ENCODE data around the gene TC2N. TPM values are rescaled to one million over a fixed set of nuclear protein-coding genes. Genes with fewer than 3 reads are reported as not detected.
"Not testable (repeated sequence)": the region's sequence is repeated elsewhere in the genome, so short reads cannot be mapped to it uniquely, and the experiment has no call there.

The TC2N gene
- total RNA-seq, 1 donor, result 133 TPM

GRCh38 chr14:91749868-91750267 is 117.5 kb downstream of the TC2N start:
- no peaks in the 10 kb centered on the region for H3K9me3 ChIP-seq (ENCODE audit: low read depth, low read length)
- no peaks in the 10 kb centered on the region for H3K4me1 ChIP-seq (ENCODE audit: insufficient read depth, low read length)
- no peaks in the 10 kb centered on the region for H3K27me3 ChIP-seq (ENCODE audit: insufficient read depth, low read length)

GRCh38 chr14:91748049-91748448 is 119.3 kb downstream of the TC2N start:
- no peaks in the 10 kb centered on the region for H3K9me3 ChIP-seq (ENCODE audit: low read depth, low read length)
- H3K4me1 ChIP-seq (ENCODE audit: insufficient read depth, low read length), result no peaks in the 10 kb centered on the region

More at GRCh38 chr14:91749868-91750267, 117.5 kb downstream of the TC2N start:
- H3K4me3 ChIP-seq (ENCODE audit: low read length), result no peak overlapping the region

GRCh38 chr14:91745344-91745743 is 122.0 kb downstream of the TC2N start:
- H3K27me3 ChIP-seq (ENCODE audit: insufficient read depth, low read length), result no peaks in the 10 kb centered on the region

More at GRCh38 chr14:91748049-91748448, 119.3 kb downstream of the TC2N start:
- H3K27me3 ChIP-seq (ENCODE audit: insufficient read depth, low read length), result no peaks in the 10 kb centered on the region
- no peak overlapping the region for H3K4me3 ChIP-seq (ENCODE audit: low read length)

GRCh38 chr14:91744068-91744480 is 123.3 kb downstream of the TC2N start:
- no peaks in the 10 kb centered on the region for H3K9me3 ChIP-seq (ENCODE audit: low read depth, low read length)
- no peak overlapping the region for H3K4me3 ChIP-seq (ENCODE audit: low read length)
- H3K4me1 ChIP-seq (ENCODE audit: insufficient read depth, low read length), result no peaks in the 10 kb centered on the region
- H3K27me3 ChIP-seq (ENCODE audit: insufficient read depth, low read length), result no peaks in the 10 kb centered on the region

More at GRCh38 chr14:91745344-91745743, 122.0 kb downstream of the TC2N start:
- H3K4me1 ChIP-seq (ENCODE audit: insufficient read depth, low read length), result no peaks in the 10 kb centered on the region
- no peak overlapping the region for H3K4me3 ChIP-seq (ENCODE audit: low read length)
- no peaks in the 10 kb centered on the region for H3K9me3 ChIP-seq (ENCODE audit: low read depth, low read length)

GRCh38 chr14:91743305-91743653 is 124.1 kb downstream of the TC2N start:
- no peaks in the 10 kb centered on the region for H3K9me3 ChIP-seq (ENCODE audit: low read depth, low read length)
- no peaks in the 10 kb centered on the region for H3K27me3 ChIP-seq (ENCODE audit: insufficient read depth, low read length)
- no peaks in the 10 kb centered on the region for H3K4me1 ChIP-seq (ENCODE audit: insufficient read depth, low read length)
- no peak overlapping the region for H3K4me3 ChIP-seq (ENCODE audit: low read length)

GRCh38 chr14:91742621-91743304 is 124.6 kb downstream of the TC2N start:
- H3K9me3 ChIP-seq (ENCODE audit: low read depth, low read length), result no peaks in the 10 kb centered on the region
- no peak overlapping the region for H3K4me3 ChIP-seq (ENCODE audit: low read length)
- no peaks in the 10 kb centered on the region for H3K27me3 ChIP-seq (ENCODE audit: insufficient read depth, low read length)
- H3K4me1 ChIP-seq (ENCODE audit: insufficient read depth, low read length), result no peaks in the 10 kb centered on the region

- H3K4me3 ChIP-seq (ENCODE audit: low read length); H3K4me1 ChIP-seq (ENCODE audit: insufficient read depth, low read length); H3K27me3 ChIP-seq (ENCODE audit: insufficient read depth, low read length); H3K9me3 ChIP-seq (ENCODE audit: low read depth, low read length): not testable (repeated sequence)
These were observed 127.5 kb downstream of the TC2N start for GRCh38 chr14:91739867-91740266.

- no peaks in the 10 kb centered on the region for H3K9me3 ChIP-seq (ENCODE audit: low read depth, low read length)
- H3K4me1 ChIP-seq (ENCODE audit: insufficient read depth, low read length), result no peaks in the 10 kb centered on the region
- H3K27me3 ChIP-seq (ENCODE audit: insufficient read depth, low read length), result no peaks in the 10 kb centered on the region
- H3K4me3 ChIP-seq (ENCODE audit: low read length), result no peak overlapping the region
These were observed 129.7 kb downstream of the TC2N start for GRCh38 chr14:91737619-91738018.

- no peaks in the 10 kb centered on the region for H3K4me1 ChIP-seq (ENCODE audit: insufficient read depth, low read length)
- no peaks in the 10 kb centered on the region for H3K9me3 ChIP-seq (ENCODE audit: low read depth, low read length)
- H3K27me3 ChIP-seq (ENCODE audit: insufficient read depth, low read length), result no peaks in the 10 kb centered on the region
- no peak overlapping the region for H3K4me3 ChIP-seq (ENCODE audit: low read length)
These were observed 134.4 kb downstream of the TC2N start for GRCh38 chr14:91732859-91733477.

GRCh38 chr14:91732439-91732838 is 134.9 kb downstream of the TC2N start:
- no peak overlapping the region for H3K4me3 ChIP-seq (ENCODE audit: low read length)
- no peaks in the 10 kb centered on the region for H3K27me3 ChIP-seq (ENCODE audit: insufficient read depth, low read length)
- H3K9me3 ChIP-seq (ENCODE audit: low read depth, low read length), result no peaks in the 10 kb centered on the region
- H3K4me1 ChIP-seq (ENCODE audit: insufficient read depth, low read length), result no peaks in the 10 kb centered on the region

GRCh38 chr14:91731986-91732385 is 135.3 kb downstream of the TC2N start, which contains the start of gene CATSPERB:
Gene CATSPERB, minus strand, starts transcription at chr14:91732086. Its CDS starts 2,607 bp downstream, at chr14:91729479.
- no peak within 1 kb of the TSS for H3K4me3 ChIP-seq (ENCODE audit: low read length)
- no peaks in the 10 kb centered on the region for H3K27me3 ChIP-seq (ENCODE audit: insufficient read depth, low read length)
- no peaks in the 10 kb centered on the region for H3K4me1 ChIP-seq (ENCODE audit: insufficient read depth, low read length)

GRCh38 chr14:91731018-91731417 is 136.3 kb downstream of the TC2N start:
- H3K4me1 ChIP-seq (ENCODE audit: insufficient read depth, low read length), result no peaks in the 10 kb centered on the region
- H3K9me3 ChIP-seq (ENCODE audit: low read depth, low read length), result no peaks in the 10 kb centered on the region
- H3K4me3 ChIP-seq (ENCODE audit: low read length), result no peak overlapping the region
- H3K27me3 ChIP-seq (ENCODE audit: insufficient read depth, low read length), result no peaks in the 10 kb centered on the region

More at GRCh38 chr14:91731986-91732385, 135.3 kb downstream of the TC2N start, which contains the start of gene CATSPERB:
- H3K9me3 ChIP-seq (ENCODE audit: low read depth, low read length), result no peaks in the 10 kb centered on the region

- Histone ChIP-seq H3K27me3 (ENCODE audit: insufficient read depth, low read length) (no peaks in the 10 kb centered on the region), H3K4me3 (ENCODE audit: low read length) (no peak overlapping the region), H3K4me1 (ENCODE audit: insufficient read depth, low read length) (no peaks in the 10 kb centered on the region), H3K9me3 (ENCODE audit: low read depth, low read length) (no peaks in the 10 kb centered on the region)
These were observed 137.6 kb downstream of the TC2N start for GRCh38 chr14:91729756-91730155.

Data from mononuclear cell (primary cell).